Ovary (tissue), 3 donors: Measurements from ENCODE around the gene FOXC1.

Experiments
- EP300 ChIP-seq: sonication (generic); formaldehyde crosslinking; IDR thresholded peaks from one replicate; pipeline ENCODE4 v1.6.1; 2017; ENCODE audit warnings: antibody characterized with exemption
- POLR2A ChIP-seq: fragments of 450-650 bp; IDR thresholded peaks from one replicate; pipeline ENCODE4 v1.6.1; 2017; ENCODE audit warnings: antibody characterized with exemption, mild to moderate bottlenecking, moderate library complexity
- TF ChIP-seq, protein P1 (sequence below), 3 donors: fragments of 450-650 bp in 2 of 3; fragments of 200-600 bp in 1 of 3; IDR thresholded peaks; one replicate each; pipeline versions ENCODE4 v1.5.1 to v1.8.0; 2016 to 2022; ENCODE audit warnings: antibody characterized with exemption in 3 of 3, mild to moderate bottlenecking in 1 of 3
- donor health status: DM: no; HTN: no; CAD: no.

DNA sequence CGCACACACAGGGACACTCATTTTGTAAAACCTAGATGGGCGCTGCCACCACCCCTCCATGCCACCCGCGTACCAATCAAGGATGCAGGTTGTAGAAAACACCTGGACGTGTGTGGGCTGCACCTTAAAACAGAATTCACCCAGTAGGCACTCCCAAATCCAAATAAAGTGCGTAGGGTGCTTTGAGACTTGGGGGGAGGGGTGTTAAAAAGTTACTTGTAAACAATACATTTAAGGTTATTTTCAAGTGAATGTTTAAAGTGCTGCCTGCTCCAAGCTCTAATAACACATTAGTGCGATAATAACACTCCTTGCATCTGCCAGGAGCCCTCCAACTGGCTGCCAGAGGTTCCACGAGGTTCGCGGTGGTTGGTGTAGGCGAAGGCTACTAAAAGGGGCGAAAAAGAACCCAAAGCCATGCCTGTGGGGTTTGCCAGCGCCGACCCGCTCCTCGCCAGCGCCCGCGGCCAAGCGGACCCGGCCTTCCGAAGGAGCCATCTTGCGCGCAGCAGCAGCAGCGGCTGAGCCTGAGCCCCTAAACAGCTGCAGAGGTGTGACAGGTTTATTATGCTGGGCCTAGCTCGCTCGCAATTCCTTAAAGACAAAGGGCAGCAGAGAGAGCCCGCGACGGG is 11.5 kb downstream of the FOXC1 start:
- TF ChIP-seq, protein P1, sequence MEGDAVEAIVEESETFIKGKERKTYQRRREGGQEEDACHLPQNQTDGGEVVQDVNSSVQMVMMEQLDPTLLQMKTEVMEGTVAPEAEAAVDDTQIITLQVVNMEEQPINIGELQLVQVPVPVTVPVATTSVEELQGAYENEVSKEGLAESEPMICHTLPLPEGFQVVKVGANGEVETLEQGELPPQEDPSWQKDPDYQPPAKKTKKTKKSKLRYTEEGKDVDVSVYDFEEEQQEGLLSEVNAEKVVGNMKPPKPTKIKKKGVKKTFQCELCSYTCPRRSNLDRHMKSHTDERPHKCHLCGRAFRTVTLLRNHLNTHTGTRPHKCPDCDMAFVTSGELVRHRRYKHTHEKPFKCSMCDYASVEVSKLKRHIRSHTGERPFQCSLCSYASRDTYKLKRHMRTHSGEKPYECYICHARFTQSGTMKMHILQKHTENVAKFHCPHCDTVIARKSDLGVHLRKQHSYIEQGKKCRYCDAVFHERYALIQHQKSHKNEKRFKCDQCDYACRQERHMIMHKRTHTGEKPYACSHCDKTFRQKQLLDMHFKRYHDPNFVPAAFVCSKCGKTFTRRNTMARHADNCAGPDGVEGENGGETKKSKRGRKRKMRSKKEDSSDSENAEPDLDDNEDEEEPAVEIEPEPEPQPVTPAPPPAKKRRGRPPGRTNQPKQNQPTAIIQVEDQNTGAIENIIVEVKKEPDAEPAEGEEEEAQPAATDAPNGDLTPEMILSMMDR (IDR thresholded peaks at IDR 0.05), result no peak
- TF ChIP-seq POLR2A, result no peak
- TF ChIP-seq EP300, result no peak
